ENCODE measurements around the gene PCK2.
"Not testable (repeated sequence)": the region's sequence is repeated elsewhere in the genome, so short reads cannot be mapped to it uniquely, and the experiment has no call there.

The PCK2 gene

DNA sequence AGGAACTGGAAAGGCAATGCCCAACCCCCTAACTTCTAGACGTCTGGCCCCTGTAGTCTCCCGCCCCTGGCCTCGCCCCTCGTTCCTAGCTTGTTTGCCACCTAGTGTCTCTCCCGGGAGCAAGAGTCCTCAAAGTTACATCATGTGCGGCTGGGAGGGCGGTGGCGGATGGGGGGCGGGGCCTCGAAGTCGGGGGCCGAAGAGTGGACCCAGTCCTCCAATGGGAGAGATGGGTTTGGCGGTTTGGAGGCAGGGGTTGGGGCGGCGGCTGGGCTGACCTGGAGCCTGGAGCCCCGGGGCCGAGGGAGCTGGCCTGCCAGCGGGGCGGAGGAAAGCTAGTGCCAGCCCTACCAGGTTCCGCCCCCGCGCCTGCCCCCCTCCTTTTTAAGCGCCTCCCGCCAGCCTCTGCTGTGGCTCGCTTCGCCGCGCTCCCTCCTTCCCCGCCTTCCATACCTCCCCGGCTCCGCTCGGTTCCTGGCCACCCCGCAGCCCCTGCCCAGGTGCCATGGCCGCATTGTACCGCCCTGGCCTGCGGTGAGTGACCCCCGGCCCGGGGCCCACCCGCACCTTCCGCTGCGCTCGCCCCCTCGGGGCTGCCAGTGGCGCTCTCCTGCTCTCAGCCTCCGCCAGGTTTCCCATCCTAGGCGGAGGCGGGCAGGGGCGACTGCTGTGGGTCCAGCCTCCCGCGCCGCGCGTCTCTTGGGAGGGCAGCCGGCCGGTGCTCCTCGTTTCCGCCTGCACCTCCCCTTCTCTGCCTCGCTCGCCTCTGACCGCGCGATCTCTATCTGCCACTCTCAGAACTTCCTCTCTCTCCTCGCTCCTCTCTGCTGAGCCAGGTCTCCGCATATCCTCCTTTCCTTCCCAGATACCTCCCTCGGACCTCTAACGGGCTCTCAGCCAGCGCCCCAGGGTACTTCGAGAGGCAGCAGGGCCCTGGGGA lies at the start of gene PCK2:
Gene PCK2 (plus strand): TSS at position 411 of the 940 bp plus-strand sequence. CDS start 95 bp downstream, at position 506.
- peak; percentile 79 to 83 for DNase-seq (ENCODE audit: low read depth in 2 of 2)

DNA sequence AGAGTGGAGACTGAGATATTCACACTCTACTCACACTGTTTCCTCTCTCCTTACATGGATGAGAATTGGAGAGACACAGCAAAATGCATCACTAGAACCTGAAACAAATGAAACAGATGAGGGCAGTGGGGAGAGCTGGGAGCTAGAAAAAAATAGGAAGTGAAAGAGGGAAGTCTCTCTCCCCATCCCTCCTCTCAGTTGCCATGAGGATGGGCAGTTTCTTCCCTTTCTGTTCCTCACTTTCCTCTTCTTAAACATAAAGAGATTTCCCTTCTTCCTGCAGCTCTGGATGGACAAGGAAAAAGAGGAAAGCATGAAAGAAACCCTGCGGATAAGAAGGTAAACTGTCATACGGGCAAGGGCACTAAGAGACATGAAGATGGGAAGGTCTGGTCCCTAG lies 45.1 kb upstream of the PCK2 start:
- not testable (repeated sequence) for DNase-seq (ENCODE audit: low read depth in 2 of 2)

DNA sequence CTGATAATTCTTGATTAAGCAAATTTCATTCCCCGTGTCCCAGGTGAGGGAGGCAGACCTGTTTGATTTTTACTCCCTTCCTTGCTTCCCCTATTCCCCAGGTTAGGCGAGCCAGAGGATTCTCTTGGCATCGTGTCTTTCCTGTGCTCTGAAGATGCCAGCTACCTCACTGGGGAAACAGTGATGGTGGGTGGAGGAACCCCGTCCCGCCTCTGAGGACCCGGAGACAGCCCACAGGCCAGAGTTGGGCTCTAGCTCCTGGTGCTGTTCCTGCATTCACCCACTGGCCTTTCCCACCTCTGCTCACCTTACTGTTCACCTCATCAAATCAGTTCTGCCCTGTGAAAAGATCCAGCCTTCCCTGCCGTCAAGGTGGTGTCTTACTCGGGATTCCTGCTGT lies 43.4 kb upstream of the PCK2 start:
- not testable (repeated sequence) for DNase-seq (ENCODE audit: low read depth in 2 of 2)

DNA sequence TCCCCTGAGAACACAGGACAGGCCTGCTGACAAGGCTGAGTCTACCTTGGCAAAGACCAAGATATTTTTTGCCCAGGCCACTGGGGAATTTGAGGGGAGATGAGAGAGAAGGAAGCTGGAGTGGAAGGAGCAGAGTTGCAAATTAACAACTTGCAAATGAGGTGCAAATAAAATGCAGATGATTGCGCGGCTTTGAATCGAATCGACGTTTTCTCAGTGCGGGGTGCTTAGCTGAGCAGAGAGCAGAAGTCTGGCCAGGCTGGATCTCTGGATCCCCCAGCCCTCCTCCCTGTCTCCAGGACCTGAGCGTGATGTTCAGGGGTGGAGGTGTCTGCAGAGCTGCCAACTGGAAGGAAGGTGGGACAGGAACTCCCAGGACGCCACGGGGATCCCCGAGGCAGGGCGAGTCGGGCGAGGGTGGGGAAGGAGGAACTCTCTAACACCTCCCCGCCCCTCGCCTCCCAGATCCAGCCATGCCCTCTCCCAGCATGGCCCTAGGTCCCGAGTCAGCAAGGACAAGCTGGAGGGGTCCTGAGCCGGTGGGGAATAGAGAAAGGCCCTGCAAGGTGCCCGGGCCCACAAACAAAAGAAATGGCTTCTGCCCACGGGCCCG lies 42.8 kb upstream of the PCK2 start:
- no peak for DNase-seq (ENCODE audit: low read depth in 2 of 2)

DNA sequence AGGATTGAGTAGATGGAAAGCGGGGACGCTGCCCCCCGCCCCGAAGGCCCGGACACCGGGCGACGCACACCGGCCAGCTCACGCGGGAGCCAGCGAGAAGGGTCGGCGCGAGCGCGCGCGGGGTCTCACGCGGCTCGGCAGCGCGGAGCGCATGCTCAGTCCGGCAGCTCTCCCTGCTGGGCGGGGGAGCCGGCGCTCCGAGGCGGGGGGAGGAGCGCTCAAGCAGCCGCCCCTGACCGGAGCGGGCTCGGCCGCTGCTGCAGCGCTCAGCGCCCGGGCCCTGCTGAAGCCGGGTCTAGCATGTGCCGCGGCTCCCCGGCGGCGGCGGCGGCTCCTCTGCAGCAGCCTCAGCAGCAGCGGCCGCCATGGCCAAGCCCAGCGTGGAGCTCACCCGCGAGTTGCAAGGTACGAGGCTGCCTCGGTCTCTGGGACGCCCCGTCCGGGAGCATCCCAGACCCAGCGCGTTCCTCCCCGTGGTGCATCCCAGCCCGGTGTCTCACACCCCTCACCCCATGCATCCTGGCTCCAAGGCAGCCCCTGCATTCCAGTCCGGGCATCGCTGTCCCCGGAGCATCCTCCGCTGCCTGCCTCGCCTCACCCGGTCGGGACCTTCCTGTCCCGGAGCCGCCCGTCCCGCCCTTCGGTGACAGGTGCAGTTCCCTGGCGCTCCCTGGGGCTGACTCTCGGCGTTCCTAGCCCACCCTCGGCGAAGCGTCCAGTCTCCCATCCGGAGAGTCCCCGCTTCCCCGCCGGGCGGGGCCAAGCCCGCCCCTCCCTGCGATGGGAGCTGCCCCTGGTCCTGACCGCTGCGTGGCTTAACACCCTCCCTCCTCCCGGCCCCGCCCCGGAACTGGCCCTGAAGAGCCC lies 42.1 kb upstream of the PCK2 start, which contains the start of gene CARMIL3:
Gene CARMIL3 (plus strand): TSS at position 221 of the 867 bp plus-strand sequence. CDS start 145 bp downstream, at position 366.
- DNase-seq (ENCODE audit: low read depth in 2 of 2) = peak in 1 of 2 donors; percentile 42

DNA sequence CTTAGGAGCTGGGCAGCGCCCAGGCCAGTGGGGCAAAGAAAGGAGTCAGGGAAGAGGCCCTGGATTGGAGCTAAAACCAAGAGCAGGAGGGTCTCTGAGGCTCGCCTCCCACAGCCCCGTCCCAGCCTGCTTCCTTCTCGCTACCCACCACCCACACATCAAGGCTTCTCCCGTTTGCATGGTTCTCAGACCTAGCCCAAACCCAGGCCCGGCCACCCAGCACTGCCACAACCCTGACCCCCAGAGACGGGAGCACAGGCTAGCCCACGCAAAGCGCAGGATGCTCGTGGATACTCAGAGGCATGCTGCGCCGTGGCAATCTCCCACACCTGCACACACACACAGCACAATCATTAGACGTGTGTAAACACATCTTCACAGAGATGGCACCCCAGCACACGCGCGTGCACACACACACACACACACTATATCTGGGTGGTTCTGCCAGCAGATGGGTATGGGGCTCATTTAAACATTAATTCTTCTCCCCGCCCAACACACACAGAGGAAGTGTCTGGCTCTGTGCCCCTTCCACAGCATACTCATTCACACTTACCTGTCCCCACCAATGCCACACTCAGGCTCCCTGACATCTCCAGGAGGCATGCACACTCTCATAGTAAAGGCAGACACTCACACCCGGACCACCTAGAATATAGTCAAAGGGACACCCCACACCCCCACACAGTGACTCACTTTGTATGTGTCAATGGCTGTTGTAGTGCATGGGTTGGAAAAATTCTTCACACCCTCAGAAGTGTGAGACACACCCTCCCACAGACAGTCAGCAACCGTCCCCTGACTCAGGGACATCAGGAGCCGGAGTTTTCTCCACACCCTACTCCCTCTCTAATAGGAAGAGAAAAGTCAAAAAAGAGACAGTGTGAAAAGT lies 41.2 kb upstream of the PCK2 start:
- DNase-seq (ENCODE audit: low read depth in 2 of 2) = peak in 1 of 2 donors; percentile 61

DNA sequence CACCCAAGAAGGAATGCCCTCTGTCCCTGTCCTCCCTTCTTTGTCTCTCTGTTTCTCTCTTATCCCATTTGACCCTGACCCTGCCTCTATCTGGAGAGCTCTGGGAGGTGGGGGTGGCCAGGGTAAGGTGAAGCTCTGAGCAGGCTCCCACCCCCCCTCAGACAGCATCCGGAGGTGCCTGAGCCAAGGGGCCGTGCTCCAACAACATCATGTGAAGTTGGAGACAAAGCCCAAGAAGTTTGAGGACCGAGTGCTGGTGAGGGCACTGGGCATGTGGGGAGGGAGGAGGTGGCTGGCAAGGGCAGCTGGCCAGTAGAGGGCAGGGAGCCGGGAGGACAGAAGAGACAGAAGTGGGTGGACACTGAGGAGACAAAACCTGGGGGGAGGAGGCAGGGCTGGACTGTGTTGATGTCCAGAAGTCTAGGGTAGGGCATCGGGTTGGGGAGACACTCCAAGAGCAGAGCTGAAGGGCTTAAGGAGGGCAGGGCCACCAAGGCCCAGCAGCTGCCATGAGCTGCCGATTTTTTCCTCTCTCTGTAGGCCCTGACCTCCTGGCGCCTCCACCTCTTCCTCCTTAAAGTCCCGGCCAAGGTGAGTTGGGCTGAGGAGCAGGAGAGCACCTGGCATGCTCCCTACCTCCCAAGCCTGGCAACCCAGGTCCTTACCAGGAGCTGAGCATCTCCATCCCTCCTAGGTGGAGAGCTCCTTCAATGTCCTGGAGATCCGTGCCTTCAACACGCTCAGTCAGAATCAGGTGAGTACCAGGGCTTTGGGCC lies 40.4 kb upstream of the PCK2 start:
- no peak for DNase-seq (ENCODE audit: low read depth in 2 of 2)

DNA sequence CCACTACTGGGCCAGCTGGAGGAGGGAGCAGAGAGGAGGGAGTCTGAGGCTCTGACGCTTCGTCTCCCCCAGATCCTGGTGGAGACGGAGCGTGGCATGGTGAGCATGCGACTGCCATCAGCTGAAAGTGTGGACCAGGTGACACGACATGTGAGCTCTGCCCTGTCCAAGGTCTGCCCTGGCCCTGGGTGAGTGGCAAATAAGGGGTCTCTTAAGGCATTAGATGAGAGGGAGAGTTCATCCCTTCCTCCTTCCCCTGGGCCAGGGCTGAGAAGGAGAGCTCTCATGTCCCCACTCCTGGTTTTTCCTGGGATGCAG lies 39.8 kb upstream of the PCK2 start:
- DNase-seq (ENCODE audit: low read depth in 2 of 2) = no peak

DNA sequence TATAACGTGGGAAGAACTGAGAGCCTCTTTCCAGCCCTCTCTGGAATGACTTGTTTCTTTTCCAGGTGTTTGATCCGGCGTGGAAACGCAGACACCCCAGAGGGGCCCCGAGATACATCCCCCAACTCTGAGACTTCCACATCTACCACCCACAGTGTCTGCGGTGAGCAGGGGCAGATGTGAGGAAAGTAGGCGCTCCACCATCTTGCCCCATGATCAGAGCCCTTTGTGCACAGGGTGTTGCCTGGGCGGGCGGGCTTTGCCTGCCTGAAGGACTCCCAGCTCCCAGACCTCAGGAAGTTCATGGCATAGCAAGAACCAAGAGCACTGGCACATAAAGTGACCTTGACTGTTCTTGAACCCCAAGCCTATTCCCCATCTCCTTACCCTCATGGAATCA lies 39.5 kb upstream of the PCK2 start:
- no peak for DNase-seq (ENCODE audit: low read depth in 2 of 2)

DNA sequence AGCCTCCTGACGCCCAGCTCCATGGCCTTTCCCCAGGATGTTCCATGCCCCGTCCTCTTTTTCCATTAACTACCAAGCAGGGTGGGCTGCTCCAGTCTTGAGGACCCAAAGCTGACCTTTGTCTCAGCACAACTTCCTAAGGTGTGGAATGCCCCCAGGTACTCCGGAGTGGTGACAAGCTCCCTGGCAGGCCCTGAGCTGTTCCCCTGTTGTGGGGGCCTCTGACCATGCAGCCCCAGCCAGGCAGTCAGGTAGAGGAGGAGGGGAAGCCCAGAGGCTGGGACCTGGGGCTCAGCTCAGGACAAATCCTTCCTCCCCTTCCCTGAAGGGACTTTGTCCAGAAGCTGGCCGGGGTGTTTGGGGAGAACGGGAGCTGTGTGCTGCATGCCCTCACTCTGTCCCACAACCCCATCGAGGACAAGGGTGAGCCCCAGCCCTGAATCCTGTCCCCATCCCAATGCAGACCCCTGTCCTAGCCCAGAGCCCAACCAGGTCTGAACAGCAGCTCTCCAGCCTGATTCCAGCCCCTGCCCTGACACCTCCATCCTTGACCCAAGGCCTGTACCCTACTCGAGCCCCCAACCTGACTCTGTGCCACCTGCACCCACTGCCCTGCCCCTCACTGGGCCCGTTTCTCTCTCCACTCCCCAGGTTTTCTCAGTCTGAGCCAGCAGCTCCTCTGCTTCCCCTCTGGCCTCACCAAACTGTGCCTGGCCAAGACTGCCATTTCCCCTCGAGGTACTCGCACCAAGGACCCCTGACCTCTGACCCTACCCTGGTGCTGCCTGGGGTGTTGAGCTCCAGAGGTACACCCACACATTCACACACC lies 37.9 kb upstream of the PCK2 start:
- no peak for DNase-seq (ENCODE audit: low read depth in 2 of 2)

DNA sequence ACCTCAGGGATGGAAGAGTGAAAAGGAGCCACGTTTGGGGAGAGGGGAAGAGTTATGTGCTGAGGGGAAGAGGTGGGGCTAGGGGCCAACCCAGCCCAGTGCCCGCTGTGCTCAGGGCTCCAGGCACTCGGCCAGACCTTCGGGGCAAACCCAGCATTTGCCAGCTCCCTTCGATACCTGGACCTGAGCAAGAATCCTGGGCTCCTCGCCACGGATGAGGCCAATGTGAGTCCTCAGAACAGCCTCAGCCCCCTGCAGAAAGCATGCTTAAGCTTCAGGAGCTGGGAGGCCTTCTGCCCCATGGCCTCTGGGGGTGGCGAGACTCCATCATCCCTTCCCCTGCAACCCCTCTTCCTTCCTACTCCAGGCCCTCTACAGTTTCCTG lies 37.3 kb upstream of the PCK2 start:
- no peak for DNase-seq (ENCODE audit: low read depth in 2 of 2)

DNA sequence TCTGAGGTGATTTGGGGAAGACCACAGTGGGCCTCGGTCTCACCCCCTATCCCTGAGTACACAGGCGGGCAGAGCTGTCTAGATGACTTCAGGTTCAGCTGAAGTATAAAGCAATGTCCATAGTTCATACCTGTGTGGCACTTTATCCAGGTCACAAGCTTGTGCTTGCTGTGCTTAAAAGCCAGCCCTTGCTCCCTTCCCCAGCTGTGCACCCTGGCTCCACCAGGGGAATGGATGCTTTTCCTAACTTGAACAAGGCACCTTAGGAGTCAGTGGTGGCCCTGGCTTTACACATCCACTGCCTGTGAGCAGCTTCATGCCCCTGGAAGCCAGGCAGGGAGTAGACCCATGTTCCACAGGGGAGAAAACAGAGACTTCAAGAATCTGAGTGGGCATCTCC lies 36.8 kb upstream of the PCK2 start:
- no peak for DNase-seq (ENCODE audit: low read depth in 2 of 2)

DNA sequence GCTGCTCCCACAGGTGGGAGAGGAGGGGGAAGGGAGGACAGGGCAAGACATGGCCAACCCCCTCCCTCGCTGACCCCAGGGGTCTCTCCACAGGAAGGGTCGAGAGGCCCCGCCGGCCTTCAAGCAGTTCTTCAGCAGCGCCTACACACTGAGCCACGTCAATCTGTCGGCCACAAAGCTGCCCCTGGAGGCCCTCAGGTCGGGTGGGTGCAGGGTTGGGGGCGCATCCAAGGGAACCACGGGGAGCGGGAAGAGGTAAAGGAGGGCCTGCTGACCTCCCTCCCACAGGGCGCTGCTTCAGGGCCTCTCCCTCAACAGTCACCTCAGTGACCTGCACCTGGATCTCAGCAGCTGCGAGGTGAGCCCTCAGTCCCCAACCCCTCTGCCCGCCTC lies 36.2 kb upstream of the PCK2 start:
- DNase-seq (ENCODE audit: low read depth in 2 of 2) = no peak

DNA sequence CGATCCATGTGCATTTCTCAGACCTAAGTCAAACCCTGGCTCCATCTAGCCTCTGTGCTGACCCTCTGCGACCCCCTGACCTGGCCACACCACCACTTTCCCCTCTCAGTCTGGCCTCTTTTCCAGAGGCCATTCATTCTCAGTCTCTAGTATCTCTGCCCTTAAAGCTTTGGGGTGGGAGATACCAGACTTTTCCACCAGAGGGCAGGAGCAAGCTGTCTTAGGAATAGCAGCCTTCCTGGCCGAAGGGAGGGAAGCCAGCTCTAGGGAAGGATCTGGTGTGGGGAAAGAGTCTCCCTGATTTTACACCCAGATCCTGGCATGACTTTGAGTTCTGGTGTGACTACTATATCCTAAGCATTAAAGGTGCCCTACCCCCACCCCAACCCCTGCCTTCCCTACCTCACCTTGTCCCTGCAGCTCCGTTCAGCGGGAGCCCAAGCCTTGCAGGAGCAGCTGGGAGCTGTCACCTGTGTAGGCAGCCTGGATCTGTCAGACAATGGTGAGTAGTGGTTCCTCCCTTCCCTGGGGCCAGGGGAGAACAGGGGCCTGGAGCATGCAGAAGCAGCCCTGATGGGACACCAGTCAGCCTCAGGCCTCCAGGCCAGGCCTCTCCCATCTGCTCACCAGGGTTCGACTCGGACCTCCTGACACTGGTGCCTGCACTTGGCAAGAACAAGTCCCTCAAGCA lies 35.7 kb upstream of the PCK2 start:
- DNase-seq (ENCODE audit: low read depth in 2 of 2) = peak in 1 of 2 donors; percentile 30

DNA sequence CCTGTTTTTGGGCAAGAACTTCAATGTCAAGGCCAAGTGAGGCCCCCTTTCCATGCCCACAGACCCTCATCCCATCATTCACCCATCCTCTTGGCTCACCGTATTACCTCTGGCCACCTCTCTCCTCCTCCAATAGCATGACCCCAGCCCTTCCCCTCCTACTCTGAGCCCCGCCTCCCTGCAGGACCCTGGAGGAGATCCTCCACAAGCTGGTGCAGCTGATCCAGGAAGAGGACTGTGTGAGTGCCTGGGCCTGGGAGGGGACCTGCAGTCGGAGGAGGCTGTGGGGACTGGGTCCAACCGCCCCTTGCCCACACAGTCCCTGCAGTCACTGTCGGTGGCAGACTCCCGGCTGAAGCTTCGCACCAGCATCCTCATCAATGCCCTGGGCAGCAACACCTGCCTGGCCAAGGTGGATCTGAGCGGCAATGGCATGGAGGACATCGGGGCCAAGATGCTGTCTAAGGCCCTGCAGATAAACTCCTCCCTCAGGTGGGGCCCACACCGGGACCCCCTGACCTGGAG lies 35.1 kb upstream of the PCK2 start:
- DNase-seq (ENCODE audit: low read depth in 2 of 2) = no peak

DNA sequence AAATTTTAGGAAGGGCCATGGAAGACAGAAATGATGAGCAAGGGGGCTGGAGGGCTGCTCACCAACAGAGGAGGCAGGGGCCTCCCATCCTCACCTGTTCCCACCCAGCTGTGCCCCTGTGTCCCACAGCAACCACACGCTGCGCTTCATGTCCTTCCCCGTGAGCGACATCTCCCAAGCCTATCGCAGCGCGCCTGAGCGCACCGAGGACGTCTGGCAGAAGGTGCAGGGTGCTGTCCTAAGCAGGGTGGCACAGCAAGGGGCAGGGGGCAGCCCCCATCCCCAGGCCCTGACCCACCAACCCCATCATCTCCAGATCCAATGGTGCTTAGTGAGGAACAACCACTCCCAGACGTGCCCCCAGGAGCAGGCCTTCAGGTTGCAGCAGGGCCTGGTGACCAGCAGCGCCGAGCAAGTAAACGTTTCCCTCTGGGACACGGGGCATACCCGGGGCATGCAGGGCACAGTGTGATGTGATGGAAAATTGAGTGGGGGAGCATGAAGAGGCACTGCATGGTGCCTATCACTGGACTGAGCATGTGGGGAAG lies 34.2 kb upstream of the PCK2 start:
- DNase-seq (ENCODE audit: low read depth in 2 of 2) = no peak

DNA sequence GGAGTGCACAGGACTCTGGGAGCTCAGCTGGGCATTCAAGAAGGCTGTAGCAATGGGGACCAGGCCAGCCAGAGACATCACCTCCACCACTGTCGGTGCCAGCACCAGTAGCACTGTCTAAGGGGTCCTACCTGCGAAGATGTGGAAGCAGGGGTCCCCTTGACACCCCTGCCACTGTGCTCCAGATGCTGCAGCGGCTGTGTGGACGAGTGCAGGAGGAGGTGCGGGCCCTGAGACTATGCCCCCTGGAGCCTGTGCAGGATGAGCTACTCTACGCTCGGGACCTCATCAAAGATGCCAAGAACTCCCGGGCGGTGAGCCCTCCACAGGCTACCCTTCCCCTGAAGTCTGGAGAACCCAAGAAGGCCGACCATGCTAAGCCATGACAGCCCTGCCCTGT lies 33.7 kb upstream of the PCK2 start:
- no peak for DNase-seq (ENCODE audit: low read depth in 2 of 2)
